NCI-H2029 treated with DMSO at 0.1 percent for 48 hours (cell line): ENCODE results near the gene TIAM2.
"Not testable (repeated sequence)": the region's sequence is repeated elsewhere in the genome, so short reads cannot be mapped to it uniquely, and the experiment has no call there.

ENCODE experiments used
- DNase-seq: peaks from one replicate; lab custom pipeline; 2025; lab: John Stamatoyannopoulos, UW

The TIAM2 gene

GRCh38 chr6:154991207-154991606 is 3.9 kb upstream of the TIAM2 start:
- no peak for DNase-seq

- no peak for DNase-seq
These were observed 2.1 kb upstream of the TIAM2 start for GRCh38 chr6:154993026-154993425.

DNA sequence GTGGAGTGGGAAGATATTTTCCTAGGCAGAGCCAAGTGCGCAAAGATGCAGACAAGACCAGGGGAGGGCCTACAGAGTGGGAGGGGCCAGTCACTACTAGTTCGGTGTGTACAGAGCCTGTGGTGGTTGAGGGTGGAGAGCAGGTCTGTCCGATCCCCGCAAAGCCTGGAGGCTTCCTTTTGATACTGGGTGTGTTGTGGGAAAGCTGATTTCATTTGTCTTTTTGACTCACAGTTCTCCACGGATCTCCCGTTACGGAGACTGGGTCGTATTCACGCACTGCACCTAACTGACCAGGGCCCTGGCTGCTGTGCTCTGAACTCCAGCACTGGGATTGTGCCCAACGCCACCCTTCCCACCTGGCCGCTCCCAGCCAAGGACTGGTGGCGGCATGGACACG is 1.4 kb upstream of the TIAM2 start:
- DNase-seq: no peak

- no peak for DNase-seq
These were observed 270 bp upstream of the TIAM2 start for GRCh38 chr6:154994836-154995253.

GRCh38 chr6:154996016-154996590 is 988 bp downstream of the TIAM2 start:
- DNase-seq: no peak

- no peak for DNase-seq
These were observed 1.8 kb downstream of the TIAM2 start for GRCh38 chr6:154996841-154997311.

- DNase-seq: no peak
These were observed 3.7 kb downstream of the TIAM2 start for GRCh38 chr6:154998855-154999254.

DNA sequence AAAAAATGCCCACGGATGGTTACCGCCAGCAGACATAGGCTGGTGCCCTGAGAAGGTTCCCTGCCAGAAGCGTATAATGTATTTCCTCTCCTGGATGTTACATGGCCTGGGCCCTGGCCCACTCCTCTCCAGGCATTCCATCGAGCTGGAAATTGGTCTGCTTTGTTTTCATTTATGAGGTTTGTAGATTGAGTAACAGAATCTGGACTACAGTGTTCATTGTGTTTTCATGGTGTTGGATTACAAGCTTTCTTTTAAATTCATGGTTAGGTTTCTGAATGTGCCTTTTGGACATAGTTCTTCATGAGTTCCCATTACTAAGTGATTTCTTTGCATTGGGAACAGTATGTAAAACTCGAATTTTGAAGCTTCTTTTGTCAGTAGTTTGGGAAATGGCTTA is 6.4 kb downstream of the TIAM2 start:
- DNase-seq: no peak

GRCh38 chr6:155001934-155002333 is 6.8 kb downstream of the TIAM2 start:
- no peak for DNase-seq

- DNase-seq: no peak
These were observed 8.4 kb downstream of the TIAM2 start for GRCh38 chr6:155003476-155003875.

DNA sequence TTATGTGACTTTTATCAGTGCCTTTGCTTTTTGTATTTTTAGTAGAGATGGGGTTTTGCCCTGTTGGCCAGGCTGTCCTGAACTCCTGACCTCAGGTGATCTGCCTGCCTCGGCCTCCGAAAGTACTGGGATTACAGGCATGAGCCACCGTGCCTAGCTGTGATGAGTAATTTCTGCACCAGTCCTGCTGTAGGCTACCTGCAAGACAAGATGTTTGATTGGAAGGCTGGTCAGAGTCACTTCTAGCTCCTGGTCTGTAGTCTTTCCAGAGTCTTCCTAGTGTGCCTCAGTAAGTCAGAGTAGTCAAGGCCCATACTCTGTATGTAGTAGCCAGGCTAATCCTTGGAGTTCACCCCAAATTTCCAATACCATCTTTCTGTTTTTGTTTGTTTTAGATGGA is 8.9 kb downstream of the TIAM2 start:
- no peak for DNase-seq

GRCh38 chr6:155004576-155005372 is 9.7 kb downstream of the TIAM2 start:
- no peak for DNase-seq

DNA sequence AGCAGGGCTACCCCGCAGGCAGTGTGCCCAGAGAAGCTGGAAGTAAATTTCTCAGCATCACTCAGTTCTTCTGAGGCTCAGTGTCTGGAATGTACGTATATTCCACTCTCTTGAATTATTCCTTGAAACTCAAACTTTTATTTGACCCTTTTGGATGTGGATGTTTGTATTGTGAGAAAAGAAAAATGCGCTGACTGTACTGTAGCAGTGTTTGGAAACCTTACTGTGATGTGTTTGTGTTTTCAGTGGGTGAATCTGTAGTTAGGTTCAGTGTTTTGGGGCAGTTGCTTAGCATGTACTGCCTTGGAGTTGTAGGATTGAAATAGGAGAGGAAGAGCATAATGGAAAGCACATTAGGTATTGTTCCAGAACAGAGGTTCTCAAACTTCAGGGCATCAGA is 13.5 kb downstream of the TIAM2 start:
- no peak for DNase-seq

DNA sequence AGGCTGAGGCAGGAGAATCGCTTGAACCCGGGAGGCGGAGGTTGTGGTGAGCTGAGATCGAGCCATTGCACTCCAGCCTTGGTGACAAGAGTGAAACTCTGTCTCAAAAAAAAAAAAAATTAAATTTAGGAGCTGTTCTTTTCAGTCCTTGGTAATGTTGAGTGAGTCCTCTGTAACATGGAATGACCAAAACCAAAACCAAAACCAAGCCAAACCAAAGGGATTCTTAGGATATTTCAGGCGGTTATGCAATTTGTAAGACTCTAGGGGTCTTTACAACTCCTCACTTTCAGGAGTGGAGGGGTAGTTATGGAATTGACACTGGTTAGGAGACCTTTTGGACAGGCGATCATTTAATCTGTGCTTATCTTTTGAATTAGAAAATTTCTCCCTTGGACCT is 15.8 kb downstream of the TIAM2 start:
- no peak for DNase-seq

DNA sequence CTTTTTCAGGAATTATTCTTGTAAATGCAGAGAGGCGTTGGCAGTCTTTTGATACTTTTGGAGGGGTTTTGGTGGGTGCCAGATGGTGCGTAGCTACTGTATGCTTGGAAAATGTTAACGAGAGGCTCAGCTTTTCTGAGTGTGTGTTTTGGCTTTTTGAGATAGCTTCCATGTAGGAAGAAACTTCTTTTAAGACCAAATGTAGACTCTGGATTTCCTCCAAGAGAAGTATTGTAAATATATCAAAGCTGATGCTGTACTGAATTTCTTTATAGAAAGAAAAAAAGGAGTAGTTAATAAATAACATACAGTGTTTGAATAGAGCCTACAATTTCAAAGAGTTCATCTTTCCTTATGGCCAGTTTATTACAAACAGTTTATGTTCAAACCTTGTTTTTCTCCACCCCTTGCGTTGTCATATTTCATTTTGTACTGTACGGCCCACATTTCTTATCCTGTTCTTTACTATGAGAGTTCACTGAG is 16.7 kb downstream of the TIAM2 start:
- no peak for DNase-seq

DNA sequence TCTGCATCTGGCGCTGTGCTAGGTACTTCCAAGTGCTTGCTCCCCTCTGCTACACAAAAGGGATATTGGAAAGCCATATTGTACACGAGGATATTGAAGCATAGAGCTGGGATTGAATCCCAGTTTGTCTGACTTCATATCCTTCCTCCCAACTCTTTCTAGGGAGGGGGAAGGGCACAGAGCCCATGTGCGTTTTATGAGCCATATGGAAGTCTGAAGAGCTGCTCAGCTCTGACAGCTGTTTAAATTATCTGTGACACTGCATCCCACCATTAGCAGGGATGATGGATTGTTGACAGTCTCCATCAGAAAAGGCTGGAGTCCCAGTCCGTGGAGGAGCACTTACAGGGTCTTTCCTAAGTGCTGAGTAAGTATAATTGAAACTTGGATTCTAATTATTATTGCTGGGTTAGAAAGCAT is 18.4 kb downstream of the TIAM2 start:
- no peak for DNase-seq

GRCh38 chr6:155014137-155014536 is 19.0 kb downstream of the TIAM2 start:
- DNase-seq: no peak

GRCh38 chr6:155014670-155015300 is 19.7 kb downstream of the TIAM2 start:
- no peak for DNase-seq

GRCh38 chr6:155018415-155018814 is 23.3 kb downstream of the TIAM2 start:
- not testable (repeated sequence) for DNase-seq

GRCh38 chr6:155021680-155022079 is 26.6 kb downstream of the TIAM2 start:
- no peak for DNase-seq

GRCh38 chr6:155022721-155023120 is 27.6 kb downstream of the TIAM2 start:
- no peak for DNase-seq

- no peak for DNase-seq
These were observed 28.6 kb downstream of the TIAM2 start for GRCh38 chr6:155023717-155024116.

GRCh38 chr6:155024391-155025027 is 29.4 kb downstream of the TIAM2 start:
- peak; percentile 7 for DNase-seq
